ENCODE data around the gene KIFC3.
"Not testable (repeated sequence)": the region's sequence is repeated elsewhere in the genome, so short reads cannot be mapped to it uniquely, and the experiment has no call there.

The KIFC3 gene

DNA sequence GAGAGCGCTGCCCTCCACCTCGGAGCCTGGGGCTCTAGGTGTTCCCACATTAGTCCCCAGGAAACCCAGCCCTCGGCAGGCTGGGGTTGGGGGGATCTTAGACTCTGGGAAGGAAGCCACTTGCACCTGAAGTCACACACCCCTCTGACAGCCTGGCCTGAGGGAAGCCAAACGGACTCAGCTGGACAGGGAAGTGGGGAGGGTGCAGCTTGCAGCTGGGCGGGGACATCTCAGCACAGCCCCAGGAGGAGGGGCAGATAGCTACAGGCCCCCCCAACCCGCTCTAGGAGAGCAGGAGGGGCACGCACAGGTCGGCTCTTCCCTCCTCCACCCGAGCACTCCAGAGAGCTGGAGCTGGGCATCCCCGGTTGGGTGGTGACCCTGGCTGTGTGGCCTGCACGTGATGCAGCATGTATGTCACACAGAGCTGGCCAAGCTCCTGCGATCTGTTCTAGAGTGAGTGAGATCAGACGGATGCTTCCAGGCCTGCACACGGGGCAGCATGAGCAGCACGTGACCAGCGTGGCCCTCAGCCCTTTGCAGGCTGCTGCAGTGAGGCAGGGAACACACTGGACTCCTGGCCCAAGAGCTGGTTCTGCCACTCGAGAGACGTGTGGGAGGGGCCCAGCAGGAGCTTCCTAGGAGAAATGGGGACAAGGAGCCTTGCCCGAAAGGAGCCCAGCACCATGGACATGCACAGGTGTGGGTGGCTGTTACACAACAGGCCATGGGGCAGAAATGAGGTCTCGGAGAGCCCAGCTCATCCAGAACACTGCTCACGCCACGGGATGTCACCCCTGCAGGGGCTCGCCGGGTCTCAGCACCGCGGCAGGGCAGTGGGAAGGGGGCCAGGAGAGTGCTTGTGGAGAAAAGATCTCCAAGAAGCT, 15.4 kb downstream of the KIFC3 start:
- no peak for DNase-seq (ENCODE audit: low read depth)

- DNase-seq (ENCODE audit: low read depth), result no peak
Observed at GRCh38 chr16:57785924-57786323, 16.4 kb downstream of the KIFC3 start.

GRCh38 chr16:57785385-57785784, 16.9 kb downstream of the KIFC3 start:
- no peak for DNase-seq (ENCODE audit: low read depth)

DNA sequence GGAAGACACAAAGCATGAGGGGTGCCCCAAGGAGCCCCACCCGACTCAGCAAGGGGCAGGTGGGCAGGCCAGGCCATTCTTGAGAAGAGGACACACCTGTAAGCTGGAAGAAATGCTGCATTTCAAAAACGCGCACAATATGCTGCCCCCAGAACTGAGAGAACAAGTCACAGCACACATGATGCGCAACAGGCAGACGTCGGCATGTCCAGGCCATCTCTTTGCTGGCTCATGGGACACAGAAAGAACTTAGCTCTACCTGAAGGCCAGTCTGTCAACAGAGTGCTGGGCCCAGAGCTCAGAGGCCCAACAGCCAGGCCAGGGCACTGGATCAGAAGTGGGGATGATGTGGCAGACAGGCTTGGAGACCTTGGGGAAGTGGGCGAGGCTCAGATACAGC, 18.0 kb downstream of the KIFC3 start:
- no peak for DNase-seq (ENCODE audit: low read depth)

DNA sequence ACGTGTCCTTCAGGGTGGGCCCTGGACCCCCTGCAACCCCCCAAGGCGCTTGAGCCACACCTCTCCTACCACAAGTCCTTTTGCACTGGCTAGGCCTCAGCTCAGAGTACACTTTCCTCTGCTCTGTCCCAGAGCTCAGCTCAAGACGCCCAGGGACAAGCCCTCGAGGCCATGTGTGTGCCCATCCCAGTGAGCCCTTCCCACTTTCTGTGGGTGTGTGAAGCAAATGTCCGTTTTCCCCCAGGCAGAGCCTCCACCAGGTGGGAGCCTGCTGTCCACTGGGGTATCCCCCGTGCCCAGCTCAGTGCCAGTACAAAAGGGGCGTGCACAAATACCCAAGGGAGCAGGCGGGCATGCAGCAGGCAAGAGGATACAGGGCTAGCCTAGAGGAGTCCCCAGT, 18.4 kb downstream of the KIFC3 start:
- no peak for DNase-seq (ENCODE audit: low read depth)

GRCh38 chr16:57783116-57783515, 19.2 kb downstream of the KIFC3 start:
- DNase-seq (ENCODE audit: low read depth), result no peak

DNA sequence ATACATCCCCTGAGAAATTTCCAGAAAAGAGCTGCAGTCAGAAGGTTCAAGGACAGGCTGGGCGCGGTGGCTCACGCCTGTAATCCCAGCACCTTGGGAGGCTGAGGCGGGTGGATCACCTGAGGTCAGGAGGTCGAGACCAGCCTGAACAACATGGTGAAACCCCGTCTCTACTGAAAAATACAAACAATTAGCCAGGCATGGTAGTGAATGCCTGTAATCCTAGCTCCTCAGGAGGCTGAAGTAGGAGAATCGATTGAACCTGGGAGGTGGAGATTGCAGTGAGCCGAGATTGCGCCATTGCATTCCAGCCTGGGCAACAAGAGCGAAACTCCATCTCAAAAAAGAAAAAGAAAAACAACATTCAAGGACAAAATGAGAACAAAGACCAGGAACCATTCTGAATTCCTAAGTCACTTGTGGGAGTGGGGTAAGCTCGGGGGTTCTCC, 19.7 kb downstream of the KIFC3 start:
- DNase-seq (ENCODE audit: low read depth), result not testable (repeated sequence)

- DNase-seq (ENCODE audit: low read depth), result no peak
Observed at GRCh38 chr16:57781741-57782606, 20.3 kb downstream of the KIFC3 start.

GRCh38 chr16:57781349-57781740, 20.9 kb downstream of the KIFC3 start:
- DNase-seq (ENCODE audit: low read depth), result no peak

GRCh38 chr16:57779836-57780235, 22.5 kb downstream of the KIFC3 start:
- not testable (repeated sequence) for DNase-seq (ENCODE audit: low read depth)

- no peak for DNase-seq (ENCODE audit: low read depth)
Observed at GRCh38 chr16:57778658-57779057, 23.6 kb downstream of the KIFC3 start.

GRCh38 chr16:57775661-57776469, 26.4 kb downstream of the KIFC3 start:
- DNase-seq (ENCODE audit: low read depth), result no peak

DNA sequence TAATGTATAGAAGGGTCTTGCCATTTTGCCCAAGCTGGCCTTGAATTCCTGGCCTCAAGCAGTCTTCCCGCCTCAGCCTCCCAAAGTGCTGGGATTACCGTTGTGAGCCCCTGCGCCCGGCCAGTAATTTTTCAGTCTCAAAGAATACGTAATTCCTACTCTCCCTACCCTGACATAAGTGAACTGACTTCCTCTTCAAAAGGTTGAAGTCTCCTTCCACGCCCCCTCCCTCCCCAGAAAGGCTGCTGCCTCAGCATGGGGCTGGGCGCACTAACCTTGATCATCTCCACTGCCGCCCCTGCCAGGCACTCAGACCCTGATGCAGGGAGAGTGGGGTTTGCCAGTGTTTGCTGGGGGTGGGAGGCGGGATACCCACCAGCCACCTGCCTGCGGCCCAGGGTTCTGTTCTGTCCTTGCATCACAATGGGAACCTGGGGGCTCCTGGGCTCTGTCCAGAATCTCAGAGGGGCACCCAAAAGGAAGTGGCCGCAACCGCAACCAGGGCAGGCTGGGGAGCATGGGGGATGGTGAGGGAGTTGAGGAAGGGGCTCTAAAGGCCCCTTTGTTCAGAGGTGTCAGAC, 27.5 kb downstream of the KIFC3 start:
- no peak for DNase-seq (ENCODE audit: low read depth)

GRCh38 chr16:57773655-57774295, 28.5 kb downstream of the KIFC3 start:
- DNase-seq (ENCODE audit: low read depth), result no peak

- no peak for DNase-seq (ENCODE audit: low read depth)
Observed at GRCh38 chr16:57773019-57773418, 29.3 kb downstream of the KIFC3 start.

GRCh38 chr16:57771141-57771785, 31.0 kb downstream of the KIFC3 start:
- DNase-seq (ENCODE audit: low read depth), result no peak

GRCh38 chr16:57770361-57770760, 31.9 kb downstream of the KIFC3 start:
- no peak for DNase-seq (ENCODE audit: low read depth)

DNA sequence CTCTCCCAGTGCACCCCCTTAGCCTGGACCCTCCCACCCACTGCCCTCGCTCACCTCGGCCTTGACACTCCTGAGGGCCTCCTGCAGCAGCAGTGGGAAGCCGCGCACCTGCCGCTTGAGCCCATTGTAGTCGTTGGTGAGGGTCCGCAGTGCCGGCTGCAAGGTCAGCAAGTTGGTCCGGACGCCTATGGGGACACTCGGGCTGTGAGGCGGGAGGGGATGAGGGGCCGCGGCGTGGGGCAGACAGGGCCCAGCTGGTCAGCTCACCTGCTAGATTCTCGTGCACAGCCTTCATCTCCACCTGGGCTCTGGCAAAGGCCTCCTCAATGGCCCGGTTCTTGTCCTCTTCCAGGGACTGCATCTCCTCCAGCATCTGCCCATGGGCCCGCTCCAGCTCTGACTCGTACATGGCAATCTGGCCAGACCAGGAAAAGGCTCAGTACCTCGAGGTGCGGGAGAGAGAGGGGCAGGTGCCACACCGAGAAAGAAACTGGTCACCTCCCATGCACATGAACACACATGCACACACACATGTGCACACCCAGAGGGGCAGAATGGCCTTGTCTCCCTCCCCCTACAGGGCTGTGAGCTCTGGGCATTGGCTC, 32.6 kb downstream of the KIFC3 start:
- DNase-seq (ENCODE audit: low read depth), result no peak

- no peak for DNase-seq (ENCODE audit: low read depth)
Observed at GRCh38 chr16:57766714-57767348, 35.5 kb downstream of the KIFC3 start.

Data from T follicular helper cell (primary cell).